ENCODE measurements around the gene FAM186B.

FAM186B gene

GRCh38 chr12:49556391-49557186 is 48.9 kb downstream of the FAM186B start:
- H3K4me3 ChIP-seq (ENCODE audit: low read depth, low read length): no peak overlapping the region
- DNase-seq (ENCODE audit: low read depth, low spot score): no peak
- ChIA-PET POLR2A (interaction anchor here (0.9 kb wide), 1 partner anchor 11 kb away, joined by 3 read pairs; no protein-coding TSS in a partner anchor), CTCF (interaction anchor here (0.7 to 3.5 kb wide), 9 partner anchors 8 to 261 kb away, joined by 3 to 13 read pairs (median 3); no protein-coding TSS in a partner anchor)
- TF ChIP-seq CTCF (IDR thresholded peaks at IDR 0.05; ENCODE audit: insufficient read depth, low read length, missing control alignments): no peak

GRCh38 chr12:49555631-49556390 is 49.6 kb downstream of the FAM186B start:
- no peak overlapping the region for H3K4me3 ChIP-seq (ENCODE audit: low read depth, low read length)
- no peak for TF ChIP-seq CTCF (IDR thresholded peaks at IDR 0.05; ENCODE audit: insufficient read depth, low read length, missing control alignments)
- ChIA-PET POLR2A (no interaction called here), CTCF (interaction anchor here (1.1 to 7.1 kb wide), 4 partner anchors 7 to 225 kb away, joined by 3 to 44 read pairs (median 8); no protein-coding TSS in a partner anchor)
- no peak for DNase-seq (ENCODE audit: low read depth, low spot score)

- POLR2A ChIA-PET: interaction anchor here (0.6 kb wide), 1 partner anchor 195 kb away, joined by 4 read pairs; no protein-coding TSS in a partner anchor
Observed at GRCh38 chr12:49554266-49554665, 51.2 kb downstream of the FAM186B start.

GRCh38 chr12:49553512-49554088 is 51.8 kb downstream of the FAM186B start:
- DNase-seq (ENCODE audit: low read depth, low spot score): no peak
- TF ChIP-seq CTCF (IDR thresholded peaks at IDR 0.05; ENCODE audit: insufficient read depth, low read length, missing control alignments): peak; percentile 16
- ChIA-PET CTCF (interaction anchor here (0.8 to 7.1 kb wide), 12 partner anchors 8 to 222 kb away, joined by 3 to 44 read pairs (median 4); no protein-coding TSS in a partner anchor), POLR2A (no interaction called here)
- no peak overlapping the region for H3K4me3 ChIP-seq (ENCODE audit: low read depth, low read length)

More at GRCh38 chr12:49554266-49554665, 51.2 kb downstream of the FAM186B start:
- TF ChIP-seq CTCF (IDR thresholded peaks at IDR 0.05; ENCODE audit: insufficient read depth, low read length, missing control alignments): no peak
- CTCF ChIA-PET: interaction anchor here (0.8 to 7.1 kb wide), 10 partner anchors 9 to 223 kb away, joined by 3 to 44 read pairs (median 4); no protein-coding TSS in a partner anchor
- H3K4me3 ChIP-seq (ENCODE audit: low read depth, low read length): no peak overlapping the region
- no peak for DNase-seq (ENCODE audit: low read depth, low spot score)

GRCh38 chr12:49552899-49553298 is 52.5 kb downstream of the FAM186B start:
- POLR2A ChIA-PET: interaction anchor here (0.7 kb wide), 1 partner anchor 186 kb away, joined by 3 read pairs; the partner anchor contains the start of gene SPATS2
- TF ChIP-seq CTCF (IDR thresholded peaks at IDR 0.05; ENCODE audit: insufficient read depth, low read length, missing control alignments): no peak
- DNase-seq (ENCODE audit: low read depth, low spot score): no peak
- no peak overlapping the region for H3K4me3 ChIP-seq (ENCODE audit: low read depth, low read length)
- CTCF ChIA-PET: interaction anchor here (0.8 to 7.1 kb wide), 9 partner anchors 8 to 258 kb away, joined by 3 to 44 read pairs (median 5); partner anchors contain the start of gene PRPH
